Ishikawa (cell line): ENCODE measurements around the gene ENDOG.

ENCODE experiments used
- CEBPB ChIP-seq: IDR thresholded peaks from 2 replicates; pipeline ENCODE4 v1.6.1; 2012
- CREB1 ChIP-seq: IDR thresholded peaks from 2 replicates; pipeline ENCODE4 v1.6.1; 2012; ENCODE audit warnings: low read depth
- EGR1 ChIP-seq: IDR thresholded peaks from 2 replicates; pipeline ENCODE4 v1.6.1; 2012
- EP300 ChIP-seq: IDR thresholded peaks from 2 replicates; pipeline ENCODE4 v1.6.1; 2012; ENCODE audit warnings: borderline replicate concordance
- FOXM1 ChIP-seq: IDR thresholded peaks from 2 replicates; pipeline ENCODE4 v1.6.1; 2012; ENCODE audit warnings: low read depth, borderline replicate concordance
- NFIC ChIP-seq: IDR thresholded peaks from 2 replicates; pipeline ENCODE4 v1.6.1; 2012
- RAD21 ChIP-seq: IDR thresholded peaks from 2 replicates; pipeline ENCODE4 v1.6.1; 2012; ENCODE audit warnings: low read depth
- TEAD4 ChIP-seq: IDR thresholded peaks from 2 replicates; pipeline ENCODE4 v1.6.1; 2012
- YY1 ChIP-seq: IDR thresholded peaks from 2 replicates; pipeline ENCODE4 v1.6.1; 2012; ENCODE audit warnings: low read depth
- TF ChIP-seq, protein P1 (sequence below): IDR thresholded peaks from 2 replicates; pipeline ENCODE4 v1.6.1; 2012; ENCODE audit warnings: low read depth, mild to moderate bottlenecking
- TF ChIP-seq, protein P2 (sequence below): IDR thresholded peaks from 2 replicates; pipeline ENCODE4 v1.6.1; 2012
- TF ChIP-seq, protein P3 (sequence below): IDR thresholded peaks from 2 replicates; pipeline ENCODE4 v1.6.1; 2012

DNA sequence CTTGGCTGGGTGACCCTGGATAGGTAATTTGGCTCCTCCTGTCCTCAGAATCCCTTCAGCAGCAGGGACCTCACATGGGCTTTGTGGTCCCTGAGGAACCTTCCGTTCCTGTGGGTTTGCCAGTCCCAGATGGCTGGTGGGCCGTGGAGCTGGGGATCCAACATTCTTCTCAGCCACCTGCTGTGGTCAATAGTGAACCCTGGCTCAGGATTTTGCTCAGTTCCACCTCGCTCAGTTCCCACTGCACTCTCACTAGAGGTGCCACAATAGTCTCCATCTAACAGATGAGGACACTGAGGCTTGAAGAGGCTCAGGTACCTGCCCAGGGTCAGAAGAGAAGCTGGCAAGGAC is 28.4 kb downstream of the ENDOG start:
- TF ChIP-seq YY1 (no peak), RAD21 (no peak), TEAD4 (no peak), EGR1 (no peak), EP300 (no peak), CREB1 (no peak), NFIC (no peak), CEBPB (no peak), FOXM1 (no peak)
- TF ChIP-seq, protein P1, sequence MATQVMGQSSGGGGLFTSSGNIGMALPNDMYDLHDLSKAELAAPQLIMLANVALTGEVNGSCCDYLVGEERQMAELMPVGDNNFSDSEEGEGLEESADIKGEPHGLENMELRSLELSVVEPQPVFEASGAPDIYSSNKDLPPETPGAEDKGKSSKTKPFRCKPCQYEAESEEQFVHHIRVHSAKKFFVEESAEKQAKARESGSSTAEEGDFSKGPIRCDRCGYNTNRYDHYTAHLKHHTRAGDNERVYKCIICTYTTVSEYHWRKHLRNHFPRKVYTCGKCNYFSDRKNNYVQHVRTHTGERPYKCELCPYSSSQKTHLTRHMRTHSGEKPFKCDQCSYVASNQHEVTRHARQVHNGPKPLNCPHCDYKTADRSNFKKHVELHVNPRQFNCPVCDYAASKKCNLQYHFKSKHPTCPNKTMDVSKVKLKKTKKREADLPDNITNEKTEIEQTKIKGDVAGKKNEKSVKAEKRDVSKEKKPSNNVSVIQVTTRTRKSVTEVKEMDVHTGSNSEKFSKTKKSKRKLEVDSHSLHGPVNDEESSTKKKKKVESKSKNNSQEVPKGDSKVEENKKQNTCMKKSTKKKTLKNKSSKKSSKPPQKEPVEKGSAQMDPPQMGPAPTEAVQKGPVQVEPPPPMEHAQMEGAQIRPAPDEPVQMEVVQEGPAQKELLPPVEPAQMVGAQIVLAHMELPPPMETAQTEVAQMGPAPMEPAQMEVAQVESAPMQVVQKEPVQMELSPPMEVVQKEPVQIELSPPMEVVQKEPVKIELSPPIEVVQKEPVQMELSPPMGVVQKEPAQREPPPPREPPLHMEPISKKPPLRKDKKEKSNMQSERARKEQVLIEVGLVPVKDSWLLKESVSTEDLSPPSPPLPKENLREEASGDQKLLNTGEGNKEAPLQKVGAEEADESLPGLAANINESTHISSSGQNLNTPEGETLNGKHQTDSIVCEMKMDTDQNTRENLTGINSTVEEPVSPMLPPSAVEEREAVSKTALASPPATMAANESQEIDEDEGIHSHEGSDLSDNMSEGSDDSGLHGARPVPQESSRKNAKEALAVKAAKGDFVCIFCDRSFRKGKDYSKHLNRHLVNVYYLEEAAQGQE, result no peak
- TF ChIP-seq, protein P2, sequence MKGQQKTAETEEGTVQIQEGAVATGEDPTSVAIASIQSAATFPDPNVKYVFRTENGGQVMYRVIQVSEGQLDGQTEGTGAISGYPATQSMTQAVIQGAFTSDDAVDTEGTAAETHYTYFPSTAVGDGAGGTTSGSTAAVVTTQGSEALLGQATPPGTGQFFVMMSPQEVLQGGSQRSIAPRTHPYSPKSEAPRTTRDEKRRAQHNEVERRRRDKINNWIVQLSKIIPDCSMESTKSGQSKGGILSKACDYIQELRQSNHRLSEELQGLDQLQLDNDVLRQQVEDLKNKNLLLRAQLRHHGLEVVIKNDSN, result no peak
- TF ChIP-seq, protein P3, sequence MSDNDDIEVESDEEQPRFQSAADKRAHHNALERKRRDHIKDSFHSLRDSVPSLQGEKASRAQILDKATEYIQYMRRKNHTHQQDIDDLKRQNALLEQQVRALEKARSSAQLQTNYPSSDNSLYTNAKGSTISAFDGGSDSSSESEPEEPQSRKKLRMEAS, result no peak
